Spleen (tissue), 11 donors: ENCODE results near the gene MRPL32. TPM values are rescaled to one million over a fixed set of nuclear protein-coding genes. Genes with fewer than 3 reads are reported as not detected.

Source experiments
- DNase-seq: peaks from one replicate; pipeline ENCODE4 v3.0.0-alpha.2; 2020
- H3K27ac ChIP-seq, 8 donors: fragments of 200-600 bp; sonication (generic) in 7 of 8; 1 replicate in 4 of 8; 2 replicates in 4 of 8; pipeline versions ENCODE4 v1.5.0 to v1.8.0; 2016 to 2021; ENCODE audit warnings: inconsistent platforms in 4 of 8, mild to moderate bottlenecking in 4 of 8, moderate library complexity in 1 of 8
- H3K27me3 ChIP-seq, 7 donors: fragments of 200-600 bp; sonication (generic) in 6 of 7; replicated peaks in 1 of 7; 1 replicate in 4 of 7; 2 replicates in 3 of 7; pipeline versions ENCODE4 v1.5.0 to v1.8.0; 2016 to 2021; ENCODE audit warnings: inconsistent platforms in 3 of 7, mild to moderate bottlenecking in 1 of 7
- H3K36me3 ChIP-seq, 6 donors: fragments of 200-600 bp; sonication (generic) in 5 of 6; 1 replicate in 4 of 6; 2 replicates in 2 of 6; pipeline versions ENCODE4 v1.5.0 to v1.8.0; 2016 to 2021; ENCODE audit warnings: inconsistent platforms in 2 of 6
- H3K4me1 ChIP-seq, 6 donors: fragments of 200-600 bp; sonication (generic) in 5 of 6; 1 replicate in 3 of 6; 2 replicates in 3 of 6; pipeline versions ENCODE4 v1.5.0 to v1.8.0; 2016 to 2021; ENCODE audit warnings: inconsistent platforms in 3 of 6
- H3K4me3 ChIP-seq, 8 donors: fragments of 200-600 bp; sonication (generic) in 7 of 8; 1 replicate in 4 of 8; 2 replicates in 4 of 8; pipeline versions ENCODE4 v1.5.0 to v1.8.0; 2016 to 2021; ENCODE audit warnings: inconsistent platforms in 4 of 8, mild to moderate bottlenecking in 4 of 8, moderate library complexity in 2 of 8
- H3K9me3 ChIP-seq, 8 donors: fragments of 200-600 bp; sonication (generic) in 7 of 8; 1 replicate in 4 of 8; 2 replicates in 4 of 8; pipeline versions ENCODE4 v1.5.0 to v1.8.0; 2016 to 2021; ENCODE audit warnings: inconsistent platforms in 4 of 8
- POLR2A ChIP-seq, 3 donors: fragments of 450-650 bp; IDR thresholded peaks; one replicate each; pipeline ENCODE4 v1.5.1; 2017; ENCODE audit warnings: antibody characterized with exemption in 3 of 3, mild to moderate bottlenecking in 1 of 3
- POLR2AphosphoS5 ChIP-seq, 3 donors: sonication (generic); formaldehyde crosslinking; IDR thresholded peaks; one replicate each; pipeline ENCODE4 v1.5.1; 2017; ENCODE audit warnings: antibody characterized with exemption in 3 of 3
- WGBS, 5 donors: extraction: QIAGEN DNeasy Blood & Tissue Kit in 3 of 5; methylation state at CpG; one replicate each; pipeline versions ENCODE4 v1.1.5 to v1.1.7; 2013 to 2018; 5-methylcytosine and 5-hydroxymethylcytosine counted together
- intact Hi-C: fragments of 100-400 bp; cut with DNase I; formaldehyde crosslinking; loops from one replicate; pipeline ENCODE4 v1.15.0; 2023; ENCODE audit warnings: low total_unique reads
- polyA plus RNA-seq, 3 donors: library from polyadenylated mRNA; stranded (reverse); fragments of 200-250 nt; gene quantifications; one replicate each; pipeline ENCODE4 v1.2.1, GENCODE V29; 2013
- total RNA-seq, 7 donors: library from RNA; depleted of rRNA in 3 of 7; stranded (reverse); fragments of >200 nt in 3 of 7; fragmentation: NEBNext Ultra II Directional in 4 of 7; extraction: Animal tissue kit (Norgen Biotek cat#: 25700) in 4 of 7; gene quantifications; one replicate each; pipeline versions ENCODE4 v1.1.0 to v1.2.1, GENCODE V29; 2016 to 2021
- TF ChIP-seq, protein P1 (sequence below), 11 experiments: fragments of 200-600 bp in 7 of 11; fragments of 450-650 bp in 4 of 11; sonication (generic) in 4 of 11; IDR thresholded peaks in 8 of 11; conservative IDR thresholded peaks in 3 of 11; 1 replicate in 7 of 11; 2 replicates in 4 of 11; pipeline versions ENCODE4 v1.4.0 to v1.8.0; 2016 to 2021; ENCODE audit warnings: antibody characterized with exemption in 11 of 11, inconsistent platforms in 4 of 11, mild to moderate bottlenecking in 1 of 11
- donor health status: healthy with polysubstance abuse.
- donor health status: DM: no; HTN: no; CAD: no; lungs with moderate emphysema.
- donor health status: DM: no; HTN: no; CAD: no.
- donor health status: Bipolar disorder and iron deficiency.
- donor health status: healthy.
- donor health status: DM: no; HTN: no; CAD: no.
- donor health status: DM: yes; HTN: yes; CAD: no.

MRPL32 gene
- total and polyA plus RNA-seq, 10 donors, result 27.7 to 59.4 (median 36.9) TPM

DNA sequence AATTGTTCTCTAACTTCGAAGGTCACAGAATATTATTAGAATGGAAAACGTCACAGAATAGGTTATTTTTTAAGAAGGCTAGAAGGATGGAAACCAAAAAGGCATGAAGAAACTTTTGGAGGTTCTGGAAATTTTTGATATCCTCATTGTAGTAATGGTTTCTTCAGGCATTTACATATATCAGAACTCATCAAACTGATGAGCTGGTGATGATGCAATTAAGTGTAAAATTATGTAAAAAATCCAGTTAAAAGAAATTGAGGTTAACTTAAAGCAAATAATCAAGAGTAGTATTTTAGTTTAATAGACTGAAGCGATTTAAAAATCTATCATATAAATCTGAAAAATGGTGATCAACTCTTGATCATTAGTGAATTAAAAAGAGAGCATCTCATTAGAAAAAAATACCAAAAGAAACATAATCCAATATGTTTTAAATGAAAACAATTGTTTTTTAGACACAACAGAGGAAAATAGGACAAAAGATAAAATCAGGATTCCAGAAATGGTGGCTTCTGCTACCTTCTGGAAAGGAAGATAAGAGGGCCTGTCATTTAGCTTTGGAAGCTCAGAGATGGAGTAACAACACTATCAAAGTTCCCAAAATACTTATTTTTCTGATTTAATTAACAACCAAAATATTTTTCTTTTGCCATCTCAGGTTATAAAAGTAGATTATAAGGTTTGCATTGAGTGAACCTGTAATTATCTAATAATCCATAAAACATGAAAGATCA lies 10.0 kb upstream of the MRPL32 start:
- DNase-seq, result no peak
- H3K36me3 ChIP-seq, result peaks cover 2 to 100% (median 81%) of the 10 kb centered on the region in 6 donors
- TF ChIP-seq, protein P1, sequence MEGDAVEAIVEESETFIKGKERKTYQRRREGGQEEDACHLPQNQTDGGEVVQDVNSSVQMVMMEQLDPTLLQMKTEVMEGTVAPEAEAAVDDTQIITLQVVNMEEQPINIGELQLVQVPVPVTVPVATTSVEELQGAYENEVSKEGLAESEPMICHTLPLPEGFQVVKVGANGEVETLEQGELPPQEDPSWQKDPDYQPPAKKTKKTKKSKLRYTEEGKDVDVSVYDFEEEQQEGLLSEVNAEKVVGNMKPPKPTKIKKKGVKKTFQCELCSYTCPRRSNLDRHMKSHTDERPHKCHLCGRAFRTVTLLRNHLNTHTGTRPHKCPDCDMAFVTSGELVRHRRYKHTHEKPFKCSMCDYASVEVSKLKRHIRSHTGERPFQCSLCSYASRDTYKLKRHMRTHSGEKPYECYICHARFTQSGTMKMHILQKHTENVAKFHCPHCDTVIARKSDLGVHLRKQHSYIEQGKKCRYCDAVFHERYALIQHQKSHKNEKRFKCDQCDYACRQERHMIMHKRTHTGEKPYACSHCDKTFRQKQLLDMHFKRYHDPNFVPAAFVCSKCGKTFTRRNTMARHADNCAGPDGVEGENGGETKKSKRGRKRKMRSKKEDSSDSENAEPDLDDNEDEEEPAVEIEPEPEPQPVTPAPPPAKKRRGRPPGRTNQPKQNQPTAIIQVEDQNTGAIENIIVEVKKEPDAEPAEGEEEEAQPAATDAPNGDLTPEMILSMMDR (IDR thresholded peaks at IDR 0.05 in 8 of 11, conservative IDR thresholded peaks at IDR 0.05 in 3 of 11), result no peak
- TF ChIP-seq POLR2AphosphoS5 (IDR thresholded peaks at IDR 0.05) (no peak), POLR2A (IDR thresholded peaks at IDR 0.05) (no peak)
- no peak overlapping the region for H3K27ac ChIP-seq
- intact Hi-C loops, result no loop called here
- H3K27me3 ChIP-seq, result no peaks in the 10 kb centered on the region
- H3K4me1 ChIP-seq, result peaks cover 0 to 45% (median 18%) of the 10 kb centered on the region in 6 donors
- H3K4me3 ChIP-seq, result no peak overlapping the region
- H3K9me3 ChIP-seq, result no peaks in the 10 kb centered on the region
- WGBS, 5 donors, result 91 to 96% (median 96%) methylated on average over 3 of the region's 3 CpGs

DNA sequence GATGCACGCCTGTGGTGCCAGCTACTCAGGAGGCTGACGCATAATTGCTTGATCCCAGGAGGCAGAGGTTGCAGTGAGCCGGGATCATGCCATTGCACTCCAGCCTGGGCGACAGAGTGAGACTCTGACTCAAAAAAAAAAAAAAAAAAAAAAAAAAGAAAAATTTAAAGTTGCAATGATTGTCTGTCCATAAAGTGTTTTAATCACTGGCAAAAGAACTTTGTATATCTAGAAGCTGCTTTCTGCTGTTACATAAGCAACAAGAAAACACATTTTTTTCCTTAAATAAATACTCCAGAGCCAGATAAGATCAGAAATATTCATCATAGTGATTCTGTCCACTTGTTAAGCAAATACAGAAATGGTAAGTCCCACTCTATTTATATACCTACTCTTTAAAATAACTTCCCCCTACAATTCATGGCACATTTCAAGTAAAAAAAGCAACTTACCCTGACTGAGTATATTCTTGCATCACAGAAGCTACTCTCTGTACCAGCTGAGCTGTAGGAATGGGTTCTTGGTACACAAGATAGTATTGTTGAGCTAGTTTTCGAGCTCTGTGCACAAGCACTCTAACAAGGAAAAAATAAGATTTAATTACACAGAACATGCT lies 7.8 kb upstream of the MRPL32 start:
- no peak for DNase-seq
- peaks cover 2 to 87% (median 65%) of the 10 kb centered on the region in 6 donors for H3K36me3 ChIP-seq
- H3K27ac ChIP-seq, result no peak overlapping the region
- 75 to 91% (median 83%) methylated on average over 5 of the region's 5 CpGs for WGBS, 5 donors
- no peaks in the 10 kb centered on the region for H3K9me3 ChIP-seq
- intact Hi-C loops, result no loop called here
- no peaks in the 10 kb centered on the region for H3K27me3 ChIP-seq
- H3K4me1 ChIP-seq, result peaks cover 11 to 66% (median 38%) of the 10 kb centered on the region in 6 donors
- TF ChIP-seq, protein P1 (IDR thresholded peaks at IDR 0.05 in 8 of 11, conservative IDR thresholded peaks at IDR 0.05 in 3 of 11), result no peak
- H3K4me3 ChIP-seq, result no peak overlapping the region

DNA sequence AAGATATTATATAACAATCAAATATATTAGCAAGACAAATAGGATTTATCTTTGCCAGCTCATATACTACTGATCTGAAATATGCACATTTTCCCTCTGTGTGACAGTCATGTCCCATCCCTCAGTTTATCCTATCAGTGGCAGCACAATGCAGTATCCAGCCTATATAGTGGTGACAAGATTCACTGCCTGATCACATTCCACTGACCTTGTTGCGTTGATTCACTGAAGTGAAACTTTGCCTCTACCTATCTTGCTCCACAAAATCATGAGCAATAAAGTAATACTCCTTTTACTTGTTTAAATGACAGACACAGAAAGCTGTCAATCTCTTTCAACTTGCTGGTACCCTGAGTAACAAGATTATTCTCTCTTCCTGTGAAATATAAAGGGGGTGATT lies 6.5 kb upstream of the MRPL32 start:
- H3K4me1 ChIP-seq, result peaks cover 17 to 79% (median 51%) of the 10 kb centered on the region in 6 donors
- H3K27me3 ChIP-seq, result no peaks in the 10 kb centered on the region
- H3K9me3 ChIP-seq, result no peaks in the 10 kb centered on the region
- 90 to 100% (median 95%) methylated on average over 1 of the region's 1 CpG for WGBS, 5 donors
- TF ChIP-seq, protein P1 (IDR thresholded peaks at IDR 0.05 in 8 of 11, conservative IDR thresholded peaks at IDR 0.05 in 3 of 11), result no peak
- TF ChIP-seq POLR2A (IDR thresholded peaks at IDR 0.05) (no peak), POLR2AphosphoS5 (IDR thresholded peaks at IDR 0.05) (no peak)
- peak overlapping the region in 3 of 8 donors; percentile 31 to 55 (median 38) for H3K27ac ChIP-seq
- peaks cover 2 to 74% (median 55%) of the 10 kb centered on the region in 6 donors for H3K36me3 ChIP-seq
- no peak for DNase-seq
- intact Hi-C loops, result no loop called here
- no peak overlapping the region for H3K4me3 ChIP-seq

DNA sequence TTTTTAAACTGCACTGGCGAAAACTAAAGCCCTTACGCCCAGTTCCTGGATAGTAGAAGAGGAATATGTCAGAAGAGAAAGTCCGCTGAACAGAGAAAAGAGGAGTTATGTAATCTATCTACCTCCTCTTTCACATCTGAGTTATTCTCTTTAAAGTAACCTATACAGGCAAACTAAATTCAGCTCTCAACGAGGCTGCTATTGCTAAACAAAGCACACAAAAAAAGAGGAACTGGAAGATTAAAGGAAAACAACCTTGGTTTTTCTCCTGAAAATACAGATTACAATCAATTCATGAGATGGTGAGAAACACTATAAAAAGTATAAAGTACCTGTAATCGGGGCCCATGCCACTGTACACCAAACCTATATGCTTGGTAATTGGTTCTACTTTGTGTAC lies 6.0 kb upstream of the MRPL32 start:
- no peak overlapping the region for H3K4me3 ChIP-seq
- 46 to 67% (median 55%) methylated on average over 5 of the region's 5 CpGs for WGBS, 5 donors
- H3K36me3 ChIP-seq, result peaks cover 2 to 68% (median 50%) of the 10 kb centered on the region in 6 donors
- TF ChIP-seq POLR2A (IDR thresholded peaks at IDR 0.05) (no peak), POLR2AphosphoS5 (IDR thresholded peaks at IDR 0.05) (no peak)
- TF ChIP-seq, protein P1 (IDR thresholded peaks at IDR 0.05 in 8 of 11, conservative IDR thresholded peaks at IDR 0.05 in 3 of 11), result no peak
- no peaks in the 10 kb centered on the region for H3K27me3 ChIP-seq
- intact Hi-C loops, result no loop called here
- H3K9me3 ChIP-seq, result no peaks in the 10 kb centered on the region
- peak overlapping the region in 4 of 8 donors; percentile 31 to 55 (median 36) for H3K27ac ChIP-seq
- no peak for DNase-seq
- peaks cover 17 to 85% (median 57%) of the 10 kb centered on the region in 6 donors for H3K4me1 ChIP-seq
